Right lobe of liver (tissue), 6 donors: Measurements from ENCODE around the gene GLYATL3. TPM values are rescaled to one million over a fixed set of nuclear protein-coding genes. Genes with fewer than 3 reads are reported as not detected.

Experiments used
- ATAC-seq, 4 donors: fragments of 200-7000 bp; cut with Tn5 transposase; one replicate each; pipeline ENCODE4 v1.9.1; 2020; ENCODE audit warnings: mild to moderate bottlenecking in 4 of 4, moderate library complexity in 4 of 4
- DNase-seq, 3 donors: peaks; one replicate each; pipeline ENCODE4 v3.0.0-alpha.2; 2020
- H3K27ac ChIP-seq, 3 donors: fragments of 200-600 bp; one replicate each; pipeline ENCODE4 v1.8.0; 2022
- H3K27me3 ChIP-seq, 2 donors: fragments of 200-600 bp; one replicate each; pipeline ENCODE4 v1.8.0; 2022
- H3K36me3 ChIP-seq, 4 donors: fragments of 200-600 bp; sonication (generic) in 1 of 4; one replicate each; pipeline versions ENCODE4 v1.5.1 to v1.8.0; 2017 to 2022; ENCODE audit warnings: control low read depth in 1 of 4
- H3K4me1 ChIP-seq, 4 donors: fragments of 200-600 bp; sonication (generic) in 1 of 4; one replicate each; pipeline versions ENCODE4 v1.5.1 to v1.8.0; 2017 to 2022; ENCODE audit warnings: control low read depth in 1 of 4
- H3K4me3 ChIP-seq, 3 donors: fragments of 200-600 bp; one replicate each; pipeline ENCODE4 v1.8.0; 2022
- H3K9me3 ChIP-seq, 4 donors: fragments of 200-600 bp; sonication (generic) in 1 of 4; one replicate each; pipeline versions ENCODE4 v1.5.1 to v1.8.0; 2017 to 2022; ENCODE audit warnings: control low read depth in 1 of 4
- CTCF ChIP-seq, 4 donors: fragments of 200-600 bp in 3 of 4; fragments of 450-650 bp in 1 of 4; IDR thresholded peaks; one replicate each; pipeline versions ENCODE4 v1.5.1 to v1.8.0; 2016 to 2022; ENCODE audit warnings: antibody characterized with exemption in 4 of 4, mild to moderate bottlenecking in 2 of 4
- POLR2A ChIP-seq: fragments of 450-650 bp; IDR thresholded peaks from one replicate; pipeline ENCODE4 v1.6.1; 2017; ENCODE audit warnings: antibody characterized with exemption, mild to moderate bottlenecking
- WGBS: methylation state at CpG from one replicate; pipeline ENCODE4 v1.1.6; 2018; ENCODE audit warnings: low coverage, low lambda C conversion rate; ENCODE audit not compliant: insufficient coverage; ENCODE audit errors: missing lambda C conversion rate; 5-methylcytosine and 5-hydroxymethylcytosine counted together
- intact Hi-C, 2 donors: fragments of 100-400 bp; cut with DNase I; formaldehyde crosslinking; loops; one replicate each; pipeline versions ENCODE4 v1.11.2 to v1.14.1; 2022
- total RNA-seq, 6 experiments: library from RNA; depleted of rRNA in 2 of 6; stranded (reverse); fragments of >200 nt in 2 of 6; fragmentation: NEBNext Ultra II Directional in 3 of 6; extraction: Animal tissue kit (Norgen Biotek cat#: 25700) in 3 of 6; gene quantifications; one replicate each; pipeline versions ENCODE4 v1.1.0 to v1.2.4, GENCODE V29; 2016 to 2023
- donor health status: DM: no; HTN: yes; CAD: no.
- donor health status: DM: no; HTN: no; CAD: no.
- donor health status: DM: no; HTN: no; CAD: no.
- donor health status: DM: no; HTN: yes; CAD: no.
- donor health status: DM: no; HTN: yes; CAD: no.

The GLYATL3 gene
- total RNA-seq, 6 experiments from 2014 or later, result 0.44 to 0.48 TPM; not detected in 4

GRCh38 chr6:49515485-49516146 is 15.9 kb downstream of the GLYATL3 start:
- Histone ChIP-seq H3K4me1 (peaks cover 0 to 26% (median 8%) of the 10 kb centered on the region in 4 donors), H3K9me3 (no peaks in the 10 kb centered on the region), H3K4me3 (no peak overlapping the region), H3K36me3 (no peaks in the 10 kb centered on the region), H3K27ac (no peak overlapping the region), H3K27me3 (no peaks in the 10 kb centered on the region)
- WGBS, result 69% methylated on average over 10 of the region's 10 CpGs
- ATAC-seq (no peak), DNase-seq (no peak)
- intact Hi-C loops, result no loop called here
- TF ChIP-seq POLR2A (no peak), CTCF (IDR thresholded peaks at IDR 0.05) (no peak)

GRCh38 chr6:49516147-49516505 is 16.4 kb downstream of the GLYATL3 start:
- Histone ChIP-seq H3K4me1 (peaks cover 0 to 26% (median 8%) of the 10 kb centered on the region in 4 donors), H3K27me3 (no peaks in the 10 kb centered on the region), H3K36me3 (no peaks in the 10 kb centered on the region), H3K9me3 (no peaks in the 10 kb centered on the region), H3K4me3 (no peak overlapping the region), H3K27ac (no peak overlapping the region)
- ATAC-seq (no peak), DNase-seq (no peak)
- TF ChIP-seq CTCF (IDR thresholded peaks at IDR 0.05), result no peak
- no peak for TF ChIP-seq POLR2A
- intact Hi-C loops, result no loop called here
- WGBS, result 76% methylated on average over 4 of the region's 4 CpGs

GRCh38 chr6:49517919-49518318 is 18.2 kb downstream of the GLYATL3 start:
- intact Hi-C loops, result no loop called here
- DNase-seq, result no peak
- 72% methylated on average over 2 of the region's 2 CpGs for WGBS

GRCh38 chr6:49519660-49520059 is 19.9 kb downstream of the GLYATL3 start:
- no peak for TF ChIP-seq POLR2A
- no peak for TF ChIP-seq CTCF (IDR thresholded peaks at IDR 0.05)
- intact Hi-C loops, result no loop called here
- no peaks in the 10 kb centered on the region for H3K36me3 ChIP-seq
- no peaks in the 10 kb centered on the region for H3K27me3 ChIP-seq
- peaks cover 0 to 34% (median 13%) of the 10 kb centered on the region in 4 donors for H3K4me1 ChIP-seq
- no peak overlapping the region for H3K27ac ChIP-seq
- 57% methylated on average over 1 of the region's 1 CpG for WGBS
- DNase-seq (no peak), ATAC-seq (no peak)
- no peak overlapping the region for H3K4me3 ChIP-seq
- H3K9me3 ChIP-seq, result no peaks in the 10 kb centered on the region

More at GRCh38 chr6:49517919-49518318, 18.2 kb downstream of the GLYATL3 start:
- H3K4me1 ChIP-seq, result peaks cover 0 to 33% (median 10%) of the 10 kb centered on the region in 4 donors
- no peak overlapping the region for H3K27ac ChIP-seq
- no peak for ATAC-seq
- H3K4me3 ChIP-seq, result no peak overlapping the region
- H3K27me3 ChIP-seq, result no peaks in the 10 kb centered on the region
- no peaks in the 10 kb centered on the region for H3K36me3 ChIP-seq
- no peaks in the 10 kb centered on the region for H3K9me3 ChIP-seq
- TF ChIP-seq POLR2A, result no peak

GRCh38 chr6:49522710-49523593 is 23.2 kb downstream of the GLYATL3 start:
- ATAC-seq (peak; percentile 66 to 86 (median 82)), DNase-seq (peak in 1 of 3 donors; percentile 66)
- Histone ChIP-seq H3K27ac (peak overlapping the region; percentile 20 to 82 (median 67)), H3K4me1 (peaks cover 0 to 57% (median 25%) of the 10 kb centered on the region in 4 donors), H3K27me3 (no peaks in the 10 kb centered on the region), H3K36me3 (no peaks in the 10 kb centered on the region), H3K4me3 (peak overlapping the region in 1 of 3 donors; percentile 2), H3K9me3 (no peaks in the 10 kb centered on the region)
- TF ChIP-seq POLR2A (no peak), CTCF (IDR thresholded peaks at IDR 0.05) (no peak)
- WGBS, result 16% methylated on average over 6 of the region's 7 CpGs
- intact Hi-C loops, result no loop called here
